NCI-H2107 treated with DMSO at 0.1 percent for 48 hours (cell line): Measurements from ENCODE around the gene MOB4.
"Not testable (repeated sequence)": the region's sequence is repeated elsewhere in the genome, so short reads cannot be mapped to it uniquely, and the experiment has no call there.

Experiments used
- DNase-seq: peaks from one replicate; lab custom pipeline; 2025; ENCODE audit not compliant: unreplicated experiment; lab: John Stamatoyannopoulos, UW

MOB4 gene

GRCh38 chr2:197513915-197514314 lies 2.0 kb upstream of the MOB4 start:
- DNase-seq = no peak

- peak; percentile 65 for DNase-seq
These were observed 1.1 kb upstream of the MOB4 start for GRCh38 chr2:197514754-197515153.

GRCh38 chr2:197515315-197515738 lies 539 bp upstream of the MOB4 start:
- DNase-seq = no peak

DNA sequence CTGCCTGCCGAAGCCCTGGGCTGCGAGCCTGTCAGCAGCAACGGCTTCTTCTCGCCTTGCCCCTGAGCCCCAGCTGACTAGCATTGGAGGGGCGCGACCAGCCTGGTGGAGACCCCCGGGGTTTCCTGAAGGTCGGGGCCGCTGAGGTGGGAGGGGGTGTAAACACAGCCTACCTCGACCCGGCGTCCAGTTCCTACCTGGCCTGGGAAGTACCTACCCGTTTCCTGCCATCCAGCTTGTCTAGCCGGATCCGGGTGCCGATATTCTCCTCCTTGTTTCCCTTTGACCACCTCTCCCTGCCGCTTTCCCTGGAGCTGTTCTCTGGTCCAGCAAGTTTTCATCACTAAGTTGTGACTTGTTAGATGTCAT lies 511 bp downstream of the MOB4 start:
- DNase-seq = no peak

DNA sequence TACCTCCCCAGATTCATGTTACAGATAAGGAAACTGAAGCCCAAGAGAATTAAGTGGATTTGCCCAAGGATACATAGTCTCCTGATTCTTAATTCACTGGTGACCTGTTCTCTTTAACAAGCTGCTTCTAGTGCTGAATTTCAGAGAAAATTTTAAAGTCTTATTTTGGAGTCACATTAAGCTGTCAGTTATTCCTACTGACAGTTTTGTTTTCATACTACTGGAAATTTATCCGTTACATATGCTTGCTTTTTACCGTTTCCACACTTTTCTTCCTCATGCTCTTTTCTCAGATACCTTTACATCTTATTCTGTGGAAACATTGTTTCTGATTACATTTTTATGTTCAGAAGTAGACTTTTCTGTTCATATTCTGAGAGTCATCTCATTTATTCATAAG lies 1.3 kb downstream of the MOB4 start:
- no peak for DNase-seq

DNA sequence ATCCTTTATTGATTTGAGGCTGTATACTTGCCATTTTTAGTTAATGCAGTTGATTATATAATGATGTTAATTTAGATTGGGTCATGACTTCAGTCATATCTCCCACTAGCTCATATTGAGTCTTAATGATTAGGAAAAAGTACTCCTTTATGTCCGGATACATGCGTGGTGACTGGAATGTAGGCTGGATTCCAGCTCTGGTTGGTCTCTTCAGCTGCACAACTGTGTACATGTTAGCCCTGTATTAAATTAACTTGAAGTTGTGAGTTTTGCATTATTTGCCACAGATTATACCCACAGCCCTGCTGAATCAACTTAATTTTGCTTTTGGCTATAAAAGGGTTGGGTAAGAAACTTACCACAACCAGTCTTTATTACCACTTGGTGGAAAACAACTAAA lies 22.5 kb downstream of the MOB4 start:
- no peak for DNase-seq

- DNase-seq = no peak
These were observed 23.9 kb downstream of the MOB4 start for GRCh38 chr2:197539734-197540133.

DNA sequence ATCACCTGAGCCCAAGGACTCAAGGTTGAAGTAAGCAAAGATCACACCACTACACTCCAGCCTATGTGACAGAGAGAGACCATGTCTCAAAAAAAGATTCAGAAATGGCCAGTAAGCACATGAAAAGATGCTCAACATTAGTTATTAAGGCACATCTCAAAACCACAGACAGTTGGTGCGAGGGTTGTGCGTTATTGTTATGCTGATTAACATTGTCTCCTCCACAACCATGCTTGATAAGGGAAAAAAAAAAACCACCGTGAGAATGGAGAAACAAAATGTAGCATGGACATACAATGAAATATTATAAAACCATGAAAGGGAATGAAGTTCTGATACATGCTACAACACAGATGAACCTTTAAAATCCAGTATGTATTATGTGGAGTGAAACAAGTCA lies 27.3 kb downstream of the MOB4 start:
- DNase-seq = no peak

DNA sequence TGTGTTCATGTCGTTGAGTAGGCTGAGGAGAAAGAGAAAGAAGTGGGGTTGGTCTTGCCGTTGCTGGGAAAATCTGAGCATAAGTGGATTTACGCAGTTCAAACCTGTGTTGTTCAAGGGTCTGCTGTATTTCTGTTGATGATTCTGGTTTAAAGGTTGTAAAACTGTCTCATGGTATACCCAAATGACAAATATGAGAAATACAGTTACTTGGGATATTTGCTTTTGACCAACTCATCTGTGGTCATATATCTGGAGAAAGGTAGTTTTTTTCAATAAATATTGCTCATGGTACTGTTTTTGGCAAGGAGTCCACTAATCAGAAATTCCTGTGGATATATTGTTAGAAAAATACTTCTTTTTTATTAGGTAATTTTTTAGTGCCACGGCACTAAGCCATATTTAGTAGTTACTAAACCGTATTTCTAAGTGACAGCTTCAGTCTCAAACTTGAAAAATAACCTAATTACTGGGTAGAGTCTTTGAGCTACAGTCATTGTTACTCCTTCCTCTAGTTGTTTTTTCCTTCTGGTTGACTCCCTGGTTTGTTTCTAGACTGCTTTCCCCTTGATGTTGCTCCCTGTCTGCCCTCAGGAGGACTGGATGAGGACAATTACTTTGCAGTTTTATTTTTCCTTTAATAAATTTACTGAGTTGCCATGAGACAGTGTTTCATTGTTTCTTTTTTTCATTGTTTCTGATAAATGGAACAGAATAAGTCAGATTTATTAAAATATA lies 31.5 kb downstream of the MOB4 start:
- no peak for DNase-seq

DNA sequence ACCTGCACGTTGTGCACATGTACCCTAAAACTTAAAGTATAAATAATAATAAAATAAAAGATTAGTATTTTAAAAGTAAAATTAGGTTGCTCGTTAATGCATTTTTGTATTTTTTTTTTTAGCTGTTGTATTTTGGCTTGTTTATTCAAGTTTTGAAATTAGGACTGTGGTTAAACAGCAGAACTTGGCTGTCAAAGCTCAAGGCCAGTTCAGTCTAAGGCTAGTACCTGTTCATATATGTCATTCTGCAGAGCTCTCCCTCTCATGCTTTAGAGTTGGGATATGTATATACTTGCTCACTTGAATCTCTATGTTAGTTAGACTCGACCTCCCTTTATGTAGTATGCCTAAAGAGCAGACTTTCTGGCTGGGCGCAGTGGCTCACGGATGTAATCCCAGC lies 32.7 kb downstream of the MOB4 start:
- DNase-seq = no peak

- not testable (repeated sequence) for DNase-seq
These were observed 35.4 kb downstream of the MOB4 start for GRCh38 chr2:197551260-197551659.

DNA sequence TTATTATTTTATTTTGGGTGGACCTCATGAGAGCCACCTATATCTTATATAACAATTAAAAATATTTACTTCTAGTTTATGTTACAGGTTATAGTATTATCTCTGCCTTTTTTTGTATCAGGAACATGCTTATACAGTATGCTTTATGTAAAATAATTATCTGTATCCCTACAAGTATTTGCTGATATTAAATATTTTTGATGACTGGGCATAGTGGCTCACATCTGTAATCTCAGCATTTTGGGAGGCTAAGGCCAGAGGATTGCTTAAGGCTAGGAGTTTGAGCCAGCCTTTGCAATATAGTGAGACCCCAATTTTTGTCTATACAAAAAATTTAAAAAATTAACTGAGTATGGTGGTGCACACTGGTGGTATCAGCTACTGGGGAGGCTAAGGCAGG lies 39.6 kb downstream of the MOB4 start:
- DNase-seq = no peak

- no peak for DNase-seq
These were observed 40.6 kb downstream of the MOB4 start for GRCh38 chr2:197556456-197556855.

DNA sequence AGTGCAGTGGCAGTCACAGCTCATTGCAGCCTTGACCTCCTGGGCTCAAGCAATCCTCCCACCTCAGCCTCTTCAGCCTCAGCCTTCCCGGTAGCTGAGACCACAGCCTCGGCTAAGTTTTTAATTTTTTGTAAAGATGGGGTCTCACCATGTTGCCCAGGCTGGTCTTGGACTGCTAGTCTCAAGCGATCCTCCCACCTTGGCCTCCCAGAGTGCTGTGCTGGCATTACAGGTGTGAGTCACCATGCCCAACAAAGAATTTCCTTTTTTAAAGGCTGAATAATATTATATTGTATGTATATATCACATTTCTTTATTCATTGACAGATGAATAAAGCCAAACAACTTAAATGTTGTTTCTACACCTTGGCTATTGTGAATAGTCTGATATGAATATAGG lies 42.5 kb downstream of the MOB4 start:
- no peak for DNase-seq

- DNase-seq = no peak
These were observed 43.8 kb downstream of the MOB4 start for GRCh38 chr2:197559681-197560080.

GRCh38 chr2:197560146-197560665 lies 44.3 kb downstream of the MOB4 start:
- DNase-seq = no peak

DNA sequence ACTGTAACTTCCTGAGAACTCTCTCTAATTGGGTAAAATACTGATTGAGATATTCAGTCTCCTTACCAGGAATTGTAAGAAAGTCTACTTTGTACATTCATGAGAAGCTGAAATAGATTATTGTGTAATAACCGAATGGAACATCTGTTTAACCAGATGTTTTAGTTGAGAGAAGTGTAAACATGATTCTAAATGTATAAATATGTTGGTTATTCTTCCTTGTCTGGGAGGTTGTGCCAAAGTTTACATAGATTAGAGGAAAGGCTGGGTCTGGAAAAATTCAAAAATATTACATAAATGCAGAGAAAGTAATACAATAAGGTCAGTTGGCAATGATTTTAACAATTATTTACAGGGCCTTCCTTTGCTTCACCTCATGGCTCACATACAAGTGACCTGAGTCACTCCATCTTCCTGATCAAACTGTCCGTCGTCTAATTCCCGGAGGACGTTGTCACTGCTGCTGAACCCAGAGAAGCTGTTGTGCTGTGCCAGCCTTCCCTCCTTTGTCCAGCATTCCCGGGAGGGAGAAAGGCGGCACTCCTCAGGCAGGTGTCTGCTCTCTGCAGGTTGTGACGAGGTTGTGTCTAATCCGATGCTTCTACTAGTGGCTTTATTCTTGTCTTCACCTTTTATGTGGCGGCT lies 55.9 kb downstream of the MOB4 start:
- DNase-seq = peak; percentile 1

GRCh38 chr2:197573608-197574007 lies 57.7 kb downstream of the MOB4 start:
- DNase-seq = no peak

GRCh38 chr2:197575987-197576386 lies 60.1 kb downstream of the MOB4 start:
- DNase-seq = no peak

DNA sequence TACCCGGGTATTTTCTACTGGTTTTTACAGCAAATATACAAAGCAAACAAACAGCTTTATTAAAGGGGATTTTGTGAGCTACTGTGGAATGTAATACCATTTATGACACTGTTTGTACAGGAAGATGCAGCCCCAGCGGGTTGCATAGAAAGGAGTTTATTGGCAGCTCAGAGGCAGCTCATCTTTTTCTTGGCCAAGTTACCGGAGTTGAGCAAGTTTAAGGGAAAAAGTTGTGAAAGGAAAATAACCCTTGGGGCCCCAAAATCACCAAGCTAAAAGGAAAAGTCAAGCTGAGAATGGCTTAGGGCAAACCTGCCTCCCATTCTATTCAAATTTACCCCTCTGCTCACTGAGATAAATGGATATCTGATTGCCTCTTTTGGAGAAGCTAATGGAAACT lies 60.8 kb downstream of the MOB4 start:
- DNase-seq = no peak

GRCh38 chr2:197577446-197577845 lies 61.6 kb downstream of the MOB4 start:
- DNase-seq = no peak

GRCh38 chr2:197578294-197578693 lies 62.4 kb downstream of the MOB4 start:
- not testable (repeated sequence) for DNase-seq

DNA sequence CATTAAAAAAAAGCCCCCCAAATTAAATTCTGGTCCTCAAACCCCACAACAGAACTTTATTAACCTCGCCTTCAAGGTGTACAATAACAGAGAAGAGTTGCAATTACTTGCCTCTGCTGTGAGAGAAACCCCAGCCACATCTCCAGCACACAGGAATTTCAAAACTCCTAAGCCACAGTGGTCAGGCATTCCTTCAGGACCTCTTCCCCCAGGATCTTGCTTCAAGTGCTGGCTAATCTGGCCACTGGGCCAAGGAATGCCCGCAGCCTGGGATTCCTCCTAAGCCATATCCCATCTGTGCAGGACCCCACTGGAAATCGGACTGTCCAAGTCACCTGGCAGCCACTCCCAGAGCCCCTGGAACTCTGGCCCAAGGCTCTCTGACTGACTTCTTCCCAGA lies 64.3 kb downstream of the MOB4 start:
- not testable (repeated sequence) for DNase-seq
